ENCODE results near the gene KLK3.

DNA sequence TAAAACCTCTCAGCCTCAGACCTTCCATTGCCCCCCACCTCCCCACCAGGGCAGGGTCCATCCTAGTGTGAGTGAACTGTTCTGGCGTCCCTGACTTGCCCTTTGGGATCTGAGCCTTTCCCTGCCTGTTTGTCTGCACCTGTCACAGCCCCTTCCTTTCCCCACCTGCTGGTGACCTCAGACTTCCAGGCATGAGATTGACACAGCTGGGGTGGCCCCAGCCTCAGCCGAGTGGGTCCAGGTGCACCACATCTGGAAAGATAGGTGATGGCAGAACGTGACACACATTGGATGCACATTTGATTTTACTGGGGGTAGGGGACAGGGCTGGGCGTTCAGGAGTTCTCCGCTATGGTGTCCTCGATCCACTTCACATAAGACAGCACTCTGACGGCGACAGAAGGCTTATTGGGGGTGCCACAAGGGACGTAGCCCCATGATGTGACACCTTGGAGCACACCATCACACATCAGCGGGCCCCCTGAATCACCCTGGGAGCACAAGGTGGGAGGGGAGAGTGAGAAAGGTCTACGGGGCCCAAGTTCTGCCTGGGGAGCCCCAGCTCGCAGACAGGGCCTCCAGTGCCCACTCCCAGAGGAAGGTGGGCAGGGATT, 35.7 kb upstream of the KLK3 start:
- TF ChIP-seq NR2C2 (CRISPR knock-in tag; IDR thresholded peaks at IDR 0.05; ENCODE audit: borderline replicate concordance): no peak
- no peak for TF ChIP-seq POLR2A (IDR thresholded peaks at IDR 0.05; ENCODE audit: insufficient read depth in 1 of 2, low read depth in 2 of 2, low read length in 2 of 2)
- no peak for TF ChIP-seq TAF1 (CRISPR knock-in tag; IDR thresholded peaks at IDR 0.05)
- TF ChIP-seq, protein P1, sequence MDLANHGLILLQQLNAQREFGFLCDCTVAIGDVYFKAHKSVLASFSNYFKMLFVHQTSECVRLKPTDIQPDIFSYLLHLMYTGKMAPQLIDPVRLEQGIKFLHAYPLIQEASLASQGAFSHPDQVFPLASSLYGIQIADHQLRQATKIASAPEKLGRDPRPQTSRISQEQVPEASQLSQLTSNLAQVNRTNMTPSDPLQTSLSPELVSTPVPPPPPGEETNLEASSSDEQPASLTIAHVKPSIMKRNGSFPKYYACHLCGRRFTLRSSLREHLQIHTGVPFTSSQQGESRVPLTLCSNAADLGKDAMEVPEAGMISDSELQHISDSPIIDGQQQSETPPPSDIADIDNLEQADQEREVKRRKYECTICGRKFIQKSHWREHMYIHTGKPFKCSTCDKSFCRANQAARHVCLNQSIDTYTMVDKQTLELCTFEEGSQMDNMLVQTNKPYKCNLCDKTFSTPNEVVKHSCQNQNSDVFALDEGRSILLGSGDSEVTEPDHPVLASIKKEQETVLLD (CRISPR knock-in tag; IDR thresholded peaks at IDR 0.05; ENCODE audit: low read depth): no peak
- TF ChIP-seq, protein P2, sequence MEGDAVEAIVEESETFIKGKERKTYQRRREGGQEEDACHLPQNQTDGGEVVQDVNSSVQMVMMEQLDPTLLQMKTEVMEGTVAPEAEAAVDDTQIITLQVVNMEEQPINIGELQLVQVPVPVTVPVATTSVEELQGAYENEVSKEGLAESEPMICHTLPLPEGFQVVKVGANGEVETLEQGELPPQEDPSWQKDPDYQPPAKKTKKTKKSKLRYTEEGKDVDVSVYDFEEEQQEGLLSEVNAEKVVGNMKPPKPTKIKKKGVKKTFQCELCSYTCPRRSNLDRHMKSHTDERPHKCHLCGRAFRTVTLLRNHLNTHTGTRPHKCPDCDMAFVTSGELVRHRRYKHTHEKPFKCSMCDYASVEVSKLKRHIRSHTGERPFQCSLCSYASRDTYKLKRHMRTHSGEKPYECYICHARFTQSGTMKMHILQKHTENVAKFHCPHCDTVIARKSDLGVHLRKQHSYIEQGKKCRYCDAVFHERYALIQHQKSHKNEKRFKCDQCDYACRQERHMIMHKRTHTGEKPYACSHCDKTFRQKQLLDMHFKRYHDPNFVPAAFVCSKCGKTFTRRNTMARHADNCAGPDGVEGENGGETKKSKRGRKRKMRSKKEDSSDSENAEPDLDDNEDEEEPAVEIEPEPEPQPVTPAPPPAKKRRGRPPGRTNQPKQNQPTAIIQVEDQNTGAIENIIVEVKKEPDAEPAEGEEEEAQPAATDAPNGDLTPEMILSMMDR (CRISPR knock-in tag; IDR thresholded peaks at IDR 0.05): no peak
- TF ChIP-seq FOXA1 (IDR thresholded peaks at IDR 0.05): no peak
- no peak for TF ChIP-seq FOXA1 (CRISPR knock-in tag; IDR thresholded peaks at IDR 0.05)
- no peak for TF ChIP-seq ZNF619 (CRISPR knock-in tag; IDR thresholded peaks at IDR 0.05)

Measured in HepG2 (cell line).